RKO (cell line): ENCODE measurements around the gene PDE1A.

Source experiments
- DNase-seq: peaks from one replicate; pipeline ENCODE4 v3.0.0-alpha.2; 2016; ENCODE audit warnings: low spot score

PDE1A gene

GRCh38 chr2:182128821-182129707 is 297.8 kb downstream of the PDE1A start:
- no peak for DNase-seq

GRCh38 chr2:182117196-182117595 is 309.6 kb downstream of the PDE1A start:
- no peak for DNase-seq

- DNase-seq, result no peak
Observed at GRCh38 chr2:182116774-182117173, 310.1 kb downstream of the PDE1A start.

- DNase-seq, result no peak
Observed at GRCh38 chr2:182115258-182115657, 311.6 kb downstream of the PDE1A start.

GRCh38 chr2:182113334-182113733 is 313.5 kb downstream of the PDE1A start:
- DNase-seq, result no peak

GRCh38 chr2:182110347-182110746 is 316.5 kb downstream of the PDE1A start:
- DNase-seq, result no peak

GRCh38 chr2:182103526-182103925 is 323.3 kb downstream of the PDE1A start:
- DNase-seq, result no peak

- DNase-seq, result peak; percentile 21
Observed at GRCh38 chr2:182101263-182101662, 325.6 kb downstream of the PDE1A start.

GRCh38 chr2:182098648-182099047 is 328.2 kb downstream of the PDE1A start:
- no peak for DNase-seq

GRCh38 chr2:182097571-182098164 is 329.2 kb downstream of the PDE1A start:
- no peak for DNase-seq

- DNase-seq, result no peak
Observed at GRCh38 chr2:182090486-182090885, 336.4 kb downstream of the PDE1A start.
